Effector memory CD8-positive, alpha-beta T cell (primary cell): ENCODE measurements around the gene PRKN.

Experiments used
- ATAC-seq: fragments of 150-1000 bp; cut with Tn5 transposase; replicated peaks from 2 replicates; pipeline ENCODE4 v1.10.0; 2021; ENCODE audit warnings: mild to moderate bottlenecking, moderate library complexity
- DNase-seq, 3 experiments: peaks; one replicate each; pipeline ENCODE4 v3.0.0; 2021
- H3K27ac Mint-ChIP-seq, 2 donors: one replicate each; pipeline ENCODE4 v1.8.0; 2022; ENCODE audit warnings: mild to moderate bottlenecking in 2 of 2, mixed read lengths in 2 of 2, moderate library complexity in 2 of 2
- H3K27me3 Mint-ChIP-seq, 2 donors: one replicate each; pipeline ENCODE4 v1.8.0; 2022; ENCODE audit warnings: mixed read lengths in 2 of 2
- H3K36me3 Mint-ChIP-seq: one replicate; pipeline ENCODE4 v1.8.0; 2022; ENCODE audit warnings: mild to moderate bottlenecking, moderate library complexity, mixed read lengths; ENCODE audit not compliant: insufficient read depth
- H3K4me1 Mint-ChIP-seq, 2 donors: one replicate each; pipeline ENCODE4 v1.8.0; 2022; ENCODE audit warnings: low read depth in 2 of 2, mixed read lengths in 2 of 2
- H3K4me3 Mint-ChIP-seq, 2 donors: one replicate each; pipeline ENCODE4 v1.8.0; 2022; ENCODE audit warnings: mild to moderate bottlenecking in 2 of 2, mixed read lengths in 2 of 2, moderate library complexity in 2 of 2
- H3K9me3 Mint-ChIP-seq, 2 donors: one replicate each; pipeline ENCODE4 v1.8.0; 2022; ENCODE audit warnings: mixed read lengths in 2 of 2

PRKN gene

GRCh38 chr6:162706232-162706631, 21.3 kb downstream of the PRKN start:
- Mint-ChIP-seq H3K27me3 (no peaks in the 10 kb centered on the region), H3K4me1 (no peaks in the 10 kb centered on the region)
- no peak for DNase-seq

DNA sequence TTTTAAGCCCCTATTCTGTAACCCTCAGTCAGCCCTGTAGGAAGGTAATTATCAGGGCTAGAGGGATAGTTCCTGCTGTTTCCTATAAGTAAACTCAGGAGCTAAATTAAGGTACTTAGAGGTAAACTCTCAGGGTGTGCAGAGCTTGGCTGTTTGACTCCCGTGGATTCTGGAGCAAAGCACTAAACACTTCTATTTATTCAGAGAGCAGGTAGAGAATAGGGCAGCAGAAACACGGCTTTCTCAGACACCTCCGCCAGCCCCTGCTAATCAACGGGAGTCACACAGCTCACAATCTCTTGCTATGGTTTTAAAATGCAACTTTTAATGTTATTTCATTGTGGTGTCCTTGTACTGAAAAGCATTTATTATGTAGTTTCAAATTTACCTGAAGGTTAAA, 21.8 kb downstream of the PRKN start:
- DNase-seq (no peak), ATAC-seq (no peak)
- no peaks in the 10 kb centered on the region for H3K27me3 Mint-ChIP-seq
- no peaks in the 10 kb centered on the region for H3K36me3 Mint-ChIP-seq
- no peaks in the 10 kb centered on the region for H3K9me3 Mint-ChIP-seq
- H3K27ac Mint-ChIP-seq, result no peak overlapping the region
- no peaks in the 10 kb centered on the region for H3K4me1 Mint-ChIP-seq
- H3K4me3 Mint-ChIP-seq, result no peak overlapping the region

More at GRCh38 chr6:162706232-162706631, 21.3 kb downstream of the PRKN start:
- Mint-ChIP-seq H3K27ac (no peak overlapping the region), H3K4me3 (no peak overlapping the region), H3K36me3 (no peaks in the 10 kb centered on the region), H3K9me3 (no peaks in the 10 kb centered on the region)
- no peak for ATAC-seq

DNA sequence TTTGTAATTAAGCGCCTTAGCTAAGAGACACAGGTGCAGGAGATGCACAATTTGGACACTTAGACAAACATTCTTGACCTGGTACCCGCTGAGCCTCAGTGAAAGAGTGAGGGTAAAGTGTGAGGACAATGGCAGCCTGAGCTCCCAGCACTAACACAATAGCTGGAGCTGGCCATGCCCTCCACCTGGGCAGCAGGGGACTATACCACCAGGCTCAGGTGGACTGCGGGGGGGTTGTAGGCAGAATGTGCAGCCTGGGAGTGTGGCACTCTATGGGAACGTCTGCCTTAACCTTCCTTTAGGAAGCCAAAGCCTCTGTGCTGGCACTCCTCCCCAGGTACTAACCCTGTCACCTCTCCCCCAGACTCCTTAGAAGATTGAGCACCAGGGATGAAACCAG, 23.6 kb downstream of the PRKN start:
- H3K36me3 Mint-ChIP-seq, result no peaks in the 10 kb centered on the region
- H3K27ac Mint-ChIP-seq, result no peak overlapping the region

DNA sequence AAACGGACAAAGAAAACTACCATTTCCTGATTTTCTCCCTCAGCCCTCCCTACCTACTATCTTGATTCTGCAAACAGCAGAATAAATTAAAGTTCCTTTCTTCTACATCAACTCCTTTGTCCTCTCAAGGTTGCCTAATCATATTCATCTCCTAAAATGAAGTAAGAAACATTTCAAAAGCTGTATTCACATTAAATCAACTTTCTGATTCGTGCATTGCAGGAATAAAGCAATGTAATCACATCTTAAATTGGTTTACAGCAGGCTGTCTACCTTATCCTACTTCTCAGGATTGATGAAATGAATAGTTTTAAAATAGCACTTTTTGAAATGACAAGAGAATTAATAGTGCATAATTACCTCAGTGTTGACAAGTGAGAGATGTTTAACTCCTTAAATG, 25.1 kb downstream of the PRKN start:
- DNase-seq, result no peak
- Mint-ChIP-seq H3K27ac (no peak overlapping the region), H3K27me3 (no peaks in the 10 kb centered on the region), H3K4me3 (no peak overlapping the region), H3K4me1 (no peaks in the 10 kb centered on the region), H3K36me3 (no peaks in the 10 kb centered on the region), H3K9me3 (no peaks in the 10 kb centered on the region)
- no peak for ATAC-seq

More for the DNA sequence above, 23.6 kb downstream of the PRKN start:
- H3K4me1 Mint-ChIP-seq, result no peaks in the 10 kb centered on the region
- no peaks in the 10 kb centered on the region for H3K9me3 Mint-ChIP-seq
- no peaks in the 10 kb centered on the region for H3K27me3 Mint-ChIP-seq
- no peak for ATAC-seq
- H3K4me3 Mint-ChIP-seq, result no peak overlapping the region
- no peak for DNase-seq

DNA sequence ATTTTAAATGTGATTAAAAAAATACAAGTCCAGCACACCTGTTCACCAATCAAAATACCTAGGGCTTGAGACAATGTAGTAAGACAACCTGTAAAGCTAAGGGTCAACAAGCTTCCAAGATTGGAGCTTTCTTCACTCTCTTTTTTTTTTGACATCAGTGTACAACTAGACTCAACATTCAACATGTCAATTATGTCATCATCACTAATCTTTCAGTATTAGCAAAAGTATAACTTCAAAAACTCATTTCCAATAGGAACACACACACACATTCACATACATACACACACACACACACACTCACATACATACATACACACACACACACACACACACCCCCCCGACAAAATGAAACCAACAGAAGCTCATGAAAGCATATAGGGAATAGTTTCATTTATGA, 26.0 kb downstream of the PRKN start:
- Mint-ChIP-seq H3K27ac (no peak overlapping the region), H3K27me3 (no peaks in the 10 kb centered on the region), H3K4me3 (no peak overlapping the region), H3K36me3 (no peaks in the 10 kb centered on the region), H3K9me3 (no peaks in the 10 kb centered on the region), H3K4me1 (no peaks in the 10 kb centered on the region)
- ATAC-seq (no peak), DNase-seq (no peak)

GRCh38 chr6:162700966-162701365, 26.6 kb downstream of the PRKN start:
- no peaks in the 10 kb centered on the region for H3K27me3 Mint-ChIP-seq
- H3K36me3 Mint-ChIP-seq, result no peaks in the 10 kb centered on the region
- no peaks in the 10 kb centered on the region for H3K4me1 Mint-ChIP-seq
- DNase-seq, result no peak
- no peak overlapping the region for H3K4me3 Mint-ChIP-seq
- H3K9me3 Mint-ChIP-seq, result no peaks in the 10 kb centered on the region
- H3K27ac Mint-ChIP-seq, result no peak overlapping the region
- no peak for ATAC-seq

- no peaks in the 10 kb centered on the region for H3K36me3 Mint-ChIP-seq
- no peak for ATAC-seq
- H3K27me3 Mint-ChIP-seq, result no peaks in the 10 kb centered on the region
- H3K4me3 Mint-ChIP-seq, result no peak overlapping the region
- no peaks in the 10 kb centered on the region for H3K9me3 Mint-ChIP-seq
- no peaks in the 10 kb centered on the region for H3K4me1 Mint-ChIP-seq
- H3K27ac Mint-ChIP-seq, result no peak overlapping the region
- DNase-seq, result no peak
These were observed 27.6 kb downstream of the PRKN start for GRCh38 chr6:162699961-162700360.

DNA sequence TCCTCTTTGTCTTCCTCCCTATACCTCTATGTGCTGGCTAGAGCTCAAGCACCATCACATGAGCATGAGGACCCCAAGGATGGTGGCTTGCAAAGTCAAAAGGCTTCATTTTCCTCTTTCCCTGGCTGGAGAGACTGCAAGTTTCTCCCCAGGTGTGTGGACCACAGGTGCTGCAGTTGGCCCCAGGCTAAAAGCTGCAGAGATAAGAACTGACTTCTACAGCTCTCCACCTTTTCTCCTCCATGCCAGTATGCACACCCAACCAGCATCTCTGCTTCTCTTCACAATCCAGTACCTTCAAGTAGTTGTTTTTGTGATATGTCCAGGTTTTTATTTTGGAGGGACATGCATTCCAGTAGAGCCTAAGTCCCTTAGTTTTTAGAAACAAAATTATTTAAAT, 29.1 kb downstream of the PRKN start:
- H3K27me3 Mint-ChIP-seq, result no peaks in the 10 kb centered on the region
- no peaks in the 10 kb centered on the region for H3K4me1 Mint-ChIP-seq
- H3K36me3 Mint-ChIP-seq, result no peaks in the 10 kb centered on the region
- no peak for ATAC-seq
- H3K27ac Mint-ChIP-seq, result no peak overlapping the region
- H3K9me3 Mint-ChIP-seq, result no peaks in the 10 kb centered on the region
- no peak for DNase-seq
- no peak overlapping the region for H3K4me3 Mint-ChIP-seq

- H3K27me3 Mint-ChIP-seq, result no peaks in the 10 kb centered on the region
- no peak for ATAC-seq
- no peak overlapping the region for H3K4me3 Mint-ChIP-seq
These were observed 29.6 kb downstream of the PRKN start for GRCh38 chr6:162697872-162698403.

DNA sequence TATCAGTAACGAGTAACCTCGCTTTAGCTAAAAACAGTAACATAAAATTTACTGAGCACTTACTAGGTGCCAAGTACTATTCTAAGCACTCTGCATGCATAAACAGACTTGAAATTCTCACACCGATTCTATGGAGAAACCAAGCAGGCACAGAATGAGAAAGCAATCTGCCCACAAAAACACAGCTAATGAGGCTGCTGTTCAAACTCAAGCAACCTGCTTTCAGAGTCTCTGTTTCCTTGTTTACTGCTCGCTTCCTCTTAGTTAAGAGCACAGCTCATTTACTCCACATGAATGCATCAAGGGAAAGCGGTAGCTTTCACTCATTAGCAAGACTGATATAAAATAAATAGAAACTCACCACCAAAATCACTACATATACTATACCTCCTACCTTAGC, 37.4 kb downstream of the PRKN start:
- DNase-seq (no peak), ATAC-seq (no peak)
- Mint-ChIP-seq H3K9me3 (peaks cover 0 to 2% of the 10 kb centered on the region in 2 donors), H3K27ac (no peak overlapping the region), H3K36me3 (no peaks in the 10 kb centered on the region), H3K4me1 (peaks cover 0 to 2% of the 10 kb centered on the region in 2 donors), H3K4me3 (no peak overlapping the region), H3K27me3 (no peaks in the 10 kb centered on the region)

More at GRCh38 chr6:162697872-162698403, 29.6 kb downstream of the PRKN start:
- no peak overlapping the region for H3K27ac Mint-ChIP-seq
- no peak for DNase-seq
- H3K36me3 Mint-ChIP-seq, result no peaks in the 10 kb centered on the region
- no peaks in the 10 kb centered on the region for H3K4me1 Mint-ChIP-seq
- no peaks in the 10 kb centered on the region for H3K9me3 Mint-ChIP-seq

DNA sequence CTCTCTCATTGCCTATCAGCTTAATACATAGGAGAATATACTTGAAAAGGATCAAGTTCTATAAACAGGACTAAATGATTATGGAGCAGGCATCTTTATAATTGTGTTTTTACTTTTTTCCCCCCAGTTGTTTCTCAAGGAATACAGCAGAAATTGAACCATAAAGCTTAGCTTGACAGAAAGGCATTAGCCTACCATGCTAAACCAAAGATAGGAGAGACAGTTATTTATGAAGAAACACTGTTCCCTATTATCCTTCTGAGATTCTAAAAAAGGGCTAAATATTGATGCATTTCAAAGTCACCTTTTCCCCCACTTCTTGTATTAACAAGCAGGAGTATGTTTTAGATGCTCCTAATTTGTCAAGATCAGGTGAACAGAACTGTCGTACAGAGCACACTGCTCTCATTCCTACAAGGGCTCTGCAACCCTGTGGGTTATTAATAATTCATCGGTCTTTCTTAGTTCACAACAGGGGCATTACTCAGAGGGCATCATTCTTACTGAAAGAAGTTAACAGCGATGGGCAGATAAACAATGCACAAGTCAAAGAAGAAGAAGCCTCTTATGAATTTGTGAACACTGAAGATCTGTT, 38.7 kb downstream of the PRKN start:
- Mint-ChIP-seq H3K4me1 (peaks cover 0 to 2% of the 10 kb centered on the region in 2 donors), H3K4me3 (no peak overlapping the region), H3K36me3 (no peaks in the 10 kb centered on the region), H3K27ac (no peak overlapping the region), H3K9me3 (peaks cover 0 to 2% of the 10 kb centered on the region in 2 donors), H3K27me3 (no peaks in the 10 kb centered on the region)
- no peak for ATAC-seq
- DNase-seq, result no peak

DNA sequence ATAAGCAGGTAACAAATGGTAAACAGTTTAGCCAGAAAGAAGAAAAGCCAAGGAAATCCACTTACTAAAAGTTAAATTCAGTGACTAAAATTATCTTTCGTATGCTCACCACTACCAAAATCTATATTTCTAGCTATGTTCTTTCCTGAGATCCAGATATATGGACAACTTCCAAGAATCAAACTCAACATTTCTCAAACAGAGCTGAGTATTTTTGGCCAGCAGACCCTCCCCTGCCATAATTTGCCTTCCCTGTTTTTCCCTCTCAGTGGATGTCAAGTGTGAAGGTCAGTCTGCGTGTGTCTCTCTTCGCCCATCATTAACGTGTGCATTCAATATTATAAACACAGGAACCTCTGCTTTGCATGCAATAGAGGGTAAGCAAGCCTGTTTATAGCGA, 42.0 kb downstream of the PRKN start:
- no peak overlapping the region for H3K27ac Mint-ChIP-seq
- no peak overlapping the region for H3K4me3 Mint-ChIP-seq
- peaks cover 0 to 2% of the 10 kb centered on the region in 2 donors for H3K4me1 Mint-ChIP-seq
- ATAC-seq (no peak), DNase-seq (no peak)
- no peaks in the 10 kb centered on the region for H3K36me3 Mint-ChIP-seq
- H3K9me3 Mint-ChIP-seq, result peaks cover 0 to 2% of the 10 kb centered on the region in 2 donors
- no peaks in the 10 kb centered on the region for H3K27me3 Mint-ChIP-seq

- no peak for ATAC-seq
- Mint-ChIP-seq H3K27ac (no peak overlapping the region), H3K4me1 (no peaks in the 10 kb centered on the region), H3K4me3 (no peak overlapping the region), H3K9me3 (peaks cover 0 to 2% of the 10 kb centered on the region in 2 donors), H3K36me3 (no peaks in the 10 kb centered on the region), H3K27me3 (no peaks in the 10 kb centered on the region)
- DNase-seq, result no peak
These were observed 42.6 kb downstream of the PRKN start for GRCh38 chr6:162684961-162685360.

GRCh38 chr6:162684052-162684451, 43.5 kb downstream of the PRKN start:
- ATAC-seq, result no peak
- no peak overlapping the region for H3K4me3 Mint-ChIP-seq
- no peaks in the 10 kb centered on the region for H3K27me3 Mint-ChIP-seq
- H3K27ac Mint-ChIP-seq, result no peak overlapping the region
- H3K36me3 Mint-ChIP-seq, result no peaks in the 10 kb centered on the region
- H3K9me3 Mint-ChIP-seq, result peaks cover 0 to 2% of the 10 kb centered on the region in 2 donors
- no peaks in the 10 kb centered on the region for H3K4me1 Mint-ChIP-seq
- DNase-seq, result no peak
